IMR-90 (cell line): ENCODE results near the gene COL19A1. TPM values are rescaled to one million over a fixed set of nuclear protein-coding genes. Genes with fewer than 3 reads are reported as not detected.

ENCODE experiments used
- ATAC-seq: fragments of 200-7000 bp; cut with Tn5 transposase; 2 replicates; pipeline ENCODE4 v1.9.1; 2020; ENCODE audit warnings: low read depth, mild to moderate bottlenecking, moderate library complexity
- BruUV-seq: library from RNA; stranded (reverse); fragments of 400-500 nt; replicated peaks from 2 replicates; lab custom pipeline; 2021; lab: Mats Ljungman, UMichigan
- CTCF ChIA-PET: fragments of 300-600 bp; formaldehyde crosslinking; extraction: SDS; loops from one replicate; lab custom pipeline; 2021; ENCODE audit warnings: antibody characterized with exemption; lab: Yijun Ruan, JAX
- POLR2A ChIA-PET: fragments of 300-600 bp; sonication (Branson Sonifier 250); formaldehyde crosslinking; loops from one replicate; lab custom pipeline; 2022; ENCODE audit warnings: antibody characterized with exemption; ENCODE audit not compliant: unreplicated experiment; lab: Charles Lee
- DNase-seq: peaks from one replicate; pipeline ENCODE4 v3.0.0; 2013
- H2AFZ ChIP-seq: replicated peaks from 2 replicates; pipeline ENCODE3; 2013; ENCODE audit warnings: low read length, mild to moderate bottlenecking; ENCODE audit not compliant: poor library complexity
- H2AK5ac ChIP-seq: 2 replicates; pipeline ENCODE4 v1.6.1; 2013; ENCODE audit warnings: low read depth, low read length, inconsistent platforms
- H2AK9ac ChIP-seq: replicated peaks from 2 replicates; pipeline ENCODE3; 2013; ENCODE audit warnings: mild to moderate bottlenecking, low read depth, low read length, moderate library complexity; ENCODE audit not compliant: poor library complexity
- H2BK120ac ChIP-seq: 2 replicates; pipeline ENCODE4 v1.6.1; 2013; ENCODE audit warnings: low read depth, low read length, inconsistent platforms
- H2BK15ac ChIP-seq: 3 replicates; pipeline ENCODE4 v1.6.1; 2013; ENCODE audit warnings: low read depth, low read length, inconsistent platforms
- H2BK20ac ChIP-seq: 2 replicates; pipeline ENCODE4 v1.6.1; 2013; ENCODE audit warnings: low read depth, mild to moderate bottlenecking, inconsistent platforms, low read length, moderate library complexity
- H2BK5ac ChIP-seq: 2 replicates; pipeline ENCODE4 v1.6.1; 2013; ENCODE audit warnings: mild to moderate bottlenecking, low read depth, low read length, inconsistent platforms; ENCODE audit not compliant: poor library complexity, severe bottlenecking
- H3K14ac ChIP-seq: replicated peaks from 2 replicates; pipeline ENCODE4 v1.6.1; 2013; ENCODE audit warnings: low read depth, low read length, inconsistent platforms
- H3K18ac ChIP-seq: 2 replicates; pipeline ENCODE4 v1.6.1; 2013; ENCODE audit warnings: low read depth, low read length, control low read depth
- H3K23ac ChIP-seq: 2 replicates; pipeline ENCODE4 v1.6.1; 2013; ENCODE audit warnings: low read depth, low read length, inconsistent platforms
- H3K27ac ChIP-seq: 2 replicates; pipeline ENCODE4 v1.5.1; 2013; ENCODE audit warnings: mild to moderate bottlenecking, control low read depth, low read length; ENCODE audit not compliant: insufficient read depth
- H3K27me3 ChIP-seq: 2 replicates; pipeline ENCODE4 v1.6.1; 2013; ENCODE audit warnings: low read length; ENCODE audit not compliant: control insufficient read depth, insufficient read depth
- H3K36me3 ChIP-seq: 2 replicates; pipeline ENCODE4 v1.6.1; 2013; ENCODE audit warnings: low read length, mixed read lengths; ENCODE audit not compliant: control insufficient read depth, insufficient read depth
- H3K4ac ChIP-seq: 2 replicates; pipeline ENCODE4 v1.6.1; 2013; ENCODE audit warnings: low read depth, low read length, inconsistent platforms
- H3K4me1 ChIP-seq: 2 replicates; pipeline ENCODE4 v1.6.1; 2013; ENCODE audit warnings: low read length, mixed read lengths; ENCODE audit not compliant: control insufficient read depth, insufficient read depth
- H3K4me2 ChIP-seq: 2 replicates; pipeline ENCODE4 v1.6.1; 2013; ENCODE audit warnings: low read depth, mild to moderate bottlenecking, control low read depth, low read length, moderate library complexity
- H3K4me3 ChIP-seq: 2 replicates; pipeline ENCODE4 v1.5.1; 2013; ENCODE audit warnings: low read depth, mild to moderate bottlenecking, control low read depth, low read length, moderate library complexity; ENCODE audit not compliant: insufficient read depth
- H3K56ac ChIP-seq: 2 replicates; pipeline ENCODE4 v1.6.1; 2013; ENCODE audit warnings: low read length, inconsistent platforms; ENCODE audit not compliant: insufficient read depth; ENCODE audit errors: extremely low read depth
- H3K79me1 ChIP-seq, 2 experiments: 2 replicates each; pipeline ENCODE4 v1.6.1; 2013; ENCODE audit warnings: low read length in 2 of 2, inconsistent platforms in 1 of 2, low read depth in 1 of 2
- H3K9ac ChIP-seq: 2 replicates; pipeline ENCODE4 v1.6.1; 2013; ENCODE audit warnings: low read depth, low read length, control low read depth
- H3K9me1 ChIP-seq: 2 replicates; pipeline ENCODE4 v1.6.1; 2013; ENCODE audit warnings: low read length, inconsistent platforms; ENCODE audit not compliant: insufficient read depth
- H3K9me3 ChIP-seq: 2 replicates; pipeline ENCODE4 v1.6.1; 2013; ENCODE audit warnings: low read length; ENCODE audit not compliant: control insufficient read depth, insufficient read depth
- H4K20me1 ChIP-seq: 2 replicates; pipeline ENCODE4 v1.6.1; 2013; ENCODE audit warnings: low read length, inconsistent platforms; ENCODE audit not compliant: insufficient read depth
- H4K5ac ChIP-seq: 2 replicates; pipeline ENCODE4 v1.6.1; 2013; ENCODE audit warnings: mild to moderate bottlenecking, low read depth, low read length, control low read depth
- H4K8ac ChIP-seq, 2 experiments: 2 replicates each; pipeline ENCODE4 v1.6.1; 2013; ENCODE audit warnings: low read depth in 2 of 2, low read length in 2 of 2, control low read depth in 1 of 2, inconsistent platforms in 1 of 2
- H4K91ac ChIP-seq: 2 replicates; pipeline ENCODE4 v1.6.1; 2013; ENCODE audit warnings: low read depth, low read length, inconsistent platforms; ENCODE audit not compliant: insufficient read depth
- CTCF ChIP-seq: conservative IDR thresholded peaks from 2 replicates; pipeline ENCODE4 v1.5.1; 2012; ENCODE audit warnings: mild to moderate bottlenecking, low read depth, low read length, improper control_type of control experiment
- MAZ ChIP-seq: IDR thresholded peaks from 2 replicates; pipeline ENCODE4 v1.6.1; 2012; ENCODE audit warnings: low read depth, mild to moderate bottlenecking, low read length, improper control_type of control experiment, moderate library complexity, borderline replicate concordance
- SMC3 ChIP-seq: fragments of 150-350 bp; IDR thresholded peaks from 2 replicates; pipeline ENCODE4 v1.6.1; 2016; ENCODE audit warnings: low read depth, mild to moderate bottlenecking, antibody characterized with exemption, low read length, moderate library complexity
- WGBS, 2 experiments: methylation state at CpG; one replicate each; pipeline versions ENCODE4 v1.1.5 to v1.1.7; 2013; ENCODE audit warnings: missing lambda C conversion rate in 2 of 2; ENCODE audit not compliant: insufficient read length in 1 of 2; ENCODE audit errors: extremely low coverage in 2 of 2; 5-methylcytosine and 5-hydroxymethylcytosine counted together
- dilution Hi-C: fragments of 300-500 bp; cut with HindIII; formaldehyde crosslinking; loops from one replicate; pipeline ENCODE4 v1.14.3; 2018; ENCODE audit warnings: low sequenced_read_pairs; ENCODE audit not compliant: unreplicated experiment
- in situ Hi-C: fragments of 300-500 bp; cut with MboI; formaldehyde crosslinking; loops from 3 replicates; pipeline ENCODE4 v1.14.3; 2019; ENCODE audit warnings: low sequenced_read_pairs, inconsistent platforms, mixed read lengths
- intact Hi-C: fragments of 100-400 bp; cut with micrococcal nuclease; formaldehyde crosslinking; loops from 2 replicates; pipeline ENCODE4 v1.10.0; 2022
- polyA plus RNA-seq, 3 experiments: library from polyadenylated mRNA; depleted of rRNA; stranded (reverse); fragments of >200 nt; gene quantifications; 2 replicates each; pipeline ENCODE4 v1.2.3, GENCODE V29; 2012; ENCODE audit warnings: low replicate concordance in 1 of 3
- total RNA-seq: library from RNA; depleted of rRNA; stranded (reverse); fragments of >200 nt; gene quantifications from 2 replicates; pipeline ENCODE4 v1.2.3, GENCODE V29; 2012

The COL19A1 gene
- total and polyA plus RNA-seq, 2 of the 4 experiments (the other 2 are of a cell fraction): under 0.01 TPM; not detected in 1

DNA sequence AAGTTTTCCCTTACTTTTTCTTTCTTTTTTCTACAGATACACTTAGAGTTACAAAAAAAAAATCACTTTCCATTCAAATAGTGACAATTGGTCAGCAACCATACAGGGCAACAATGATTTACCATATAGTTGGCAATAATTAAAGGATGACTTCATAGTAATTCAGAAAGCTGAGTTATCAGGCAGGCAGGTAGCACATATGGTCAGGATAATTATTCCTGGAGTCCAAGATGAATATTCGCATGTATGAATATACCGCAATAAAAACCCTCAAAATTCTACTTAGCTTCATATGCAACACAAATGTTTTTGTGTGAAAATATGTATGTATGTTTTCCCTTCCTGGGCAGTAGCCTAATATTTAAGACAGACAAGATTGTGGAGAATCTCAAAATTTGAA lies 34.5 kb downstream of the COL19A1 start:
- Histone ChIP-seq H3K27me3 (no peaks in the 10 kb centered on the region), H3K27ac (no peak overlapping the region), H4K8ac (no peak overlapping the region), H2AK5ac (no peak overlapping the region), H3K18ac (no peak overlapping the region), H2BK5ac (no peak overlapping the region), H3K9ac (no peak overlapping the region), H3K4me1 (no peaks in the 10 kb centered on the region), H4K20me1 (no peaks in the 10 kb centered on the region), H3K14ac (no peak overlapping the region), H3K9me1 (no peaks in the 10 kb centered on the region), H3K23ac (no peak overlapping the region), H2BK15ac (no peak overlapping the region), H2AK9ac (no peak overlapping the region), H2BK20ac (no peak overlapping the region), H3K79me1 (no peaks in the 10 kb centered on the region), H3K4me2 (no peak overlapping the region), H4K91ac (no peak overlapping the region), H4K5ac (no peak overlapping the region), H3K36me3 (no peaks in the 10 kb centered on the region), H3K4ac (no peak overlapping the region), H3K4me3 (no peak overlapping the region), H2BK120ac (no peak overlapping the region), H2AFZ (no peak overlapping the region), H3K56ac (no peak overlapping the region), H3K9me3 (no peaks in the 10 kb centered on the region)
- no peak for DNase-seq
- intact Hi-C loops: no loop called here
- ChIA-PET CTCF (no interaction called here), POLR2A (no interaction called here)
- TF ChIP-seq CTCF (no peak), MAZ (no peak), SMC3 (no peak)
- no CpG with 5 or more reads among the region's 2 CpGs for WGBS, 2 experiments
- in situ Hi-C loops: no loop called here
- ATAC-seq: no peak
- BruUV-seq: no TSS peak
- dilution Hi-C loops: no loop called here
